Fibroblast of gingiva (primary cell): ENCODE data around the gene PPP6R2.

Source experiments
- DNase-seq: peaks from one replicate; pipeline ENCODE4 v3.0.0-alpha.2; 2011; ENCODE audit warnings: low read depth

PPP6R2 gene, protein sequence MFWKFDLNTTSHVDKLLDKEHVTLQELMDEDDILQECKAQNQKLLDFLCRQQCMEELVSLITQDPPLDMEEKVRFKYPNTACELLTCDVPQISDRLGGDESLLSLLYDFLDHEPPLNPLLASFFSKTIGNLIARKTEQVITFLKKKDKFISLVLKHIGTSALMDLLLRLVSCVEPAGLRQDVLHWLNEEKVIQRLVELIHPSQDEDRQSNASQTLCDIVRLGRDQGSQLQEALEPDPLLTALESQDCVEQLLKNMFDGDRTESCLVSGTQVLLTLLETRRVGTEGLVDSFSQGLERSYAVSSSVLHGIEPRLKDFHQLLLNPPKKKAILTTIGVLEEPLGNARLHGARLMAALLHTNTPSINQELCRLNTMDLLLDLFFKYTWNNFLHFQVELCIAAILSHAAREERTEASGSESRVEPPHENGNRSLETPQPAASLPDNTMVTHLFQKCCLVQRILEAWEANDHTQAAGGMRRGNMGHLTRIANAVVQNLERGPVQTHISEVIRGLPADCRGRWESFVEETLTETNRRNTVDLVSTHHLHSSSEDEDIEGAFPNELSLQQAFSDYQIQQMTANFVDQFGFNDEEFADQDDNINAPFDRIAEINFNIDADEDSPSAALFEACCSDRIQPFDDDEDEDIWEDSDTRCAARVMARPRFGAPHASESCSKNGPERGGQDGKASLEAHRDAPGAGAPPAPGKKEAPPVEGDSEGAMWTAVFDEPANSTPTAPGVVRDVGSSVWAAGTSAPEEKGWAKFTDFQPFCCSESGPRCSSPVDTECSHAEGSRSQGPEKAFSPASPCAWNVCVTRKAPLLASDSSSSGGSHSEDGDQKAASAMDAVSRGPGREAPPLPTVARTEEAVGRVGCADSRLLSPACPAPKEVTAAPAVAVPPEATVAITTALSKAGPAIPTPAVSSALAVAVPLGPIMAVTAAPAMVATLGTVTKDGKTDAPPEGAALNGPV

DNA sequence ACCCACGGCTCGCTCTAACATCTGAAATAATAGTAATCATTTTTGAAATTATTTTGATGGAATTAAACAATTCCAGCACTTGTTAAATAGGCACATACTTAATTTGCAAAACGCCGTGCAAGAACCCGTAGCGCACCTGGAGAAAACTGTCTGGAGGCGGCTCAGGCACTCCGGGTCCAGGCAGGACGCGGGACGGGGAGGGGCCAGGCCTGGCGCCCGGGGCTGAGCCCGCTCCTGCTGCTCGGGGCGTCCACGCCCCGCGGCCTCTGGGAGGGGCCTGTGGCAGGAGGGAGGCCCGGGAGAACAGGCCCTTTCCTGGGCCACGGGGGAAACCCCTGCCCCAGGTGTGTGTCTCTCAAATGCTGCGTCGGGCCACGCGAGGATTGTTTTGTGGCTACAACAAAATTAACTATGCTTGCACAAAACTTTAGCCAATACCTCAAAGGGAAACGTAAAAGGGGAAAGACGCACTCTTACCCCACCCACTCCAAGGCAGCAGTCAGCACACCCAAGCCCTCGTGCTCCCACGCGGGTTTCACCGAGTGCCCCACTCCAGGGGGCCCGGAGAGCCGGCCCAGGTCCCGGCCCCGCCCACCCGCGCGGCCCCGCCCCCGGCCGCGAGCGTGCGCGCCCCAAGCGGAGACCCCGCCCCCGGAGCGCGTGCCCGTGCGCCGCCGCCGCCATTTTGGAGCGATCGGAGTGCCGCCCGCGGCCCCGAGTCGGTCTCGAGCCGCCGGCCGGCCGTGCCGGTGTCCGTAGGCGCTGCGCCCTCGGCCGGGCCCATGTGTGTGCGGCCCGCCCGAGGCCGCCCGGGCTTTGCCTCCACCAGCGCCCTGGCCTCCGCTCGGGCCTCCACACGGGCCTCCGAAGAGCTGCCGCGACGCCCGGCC lies at the start of gene PPP6R2:
TSS of gene PPP6R2 (plus strand) at position 677 of the 890 bp plus-strand sequence. CDS start 50,582 bp downstream, outside the sequence.
- DNase-seq: peak; percentile 63

DNA sequence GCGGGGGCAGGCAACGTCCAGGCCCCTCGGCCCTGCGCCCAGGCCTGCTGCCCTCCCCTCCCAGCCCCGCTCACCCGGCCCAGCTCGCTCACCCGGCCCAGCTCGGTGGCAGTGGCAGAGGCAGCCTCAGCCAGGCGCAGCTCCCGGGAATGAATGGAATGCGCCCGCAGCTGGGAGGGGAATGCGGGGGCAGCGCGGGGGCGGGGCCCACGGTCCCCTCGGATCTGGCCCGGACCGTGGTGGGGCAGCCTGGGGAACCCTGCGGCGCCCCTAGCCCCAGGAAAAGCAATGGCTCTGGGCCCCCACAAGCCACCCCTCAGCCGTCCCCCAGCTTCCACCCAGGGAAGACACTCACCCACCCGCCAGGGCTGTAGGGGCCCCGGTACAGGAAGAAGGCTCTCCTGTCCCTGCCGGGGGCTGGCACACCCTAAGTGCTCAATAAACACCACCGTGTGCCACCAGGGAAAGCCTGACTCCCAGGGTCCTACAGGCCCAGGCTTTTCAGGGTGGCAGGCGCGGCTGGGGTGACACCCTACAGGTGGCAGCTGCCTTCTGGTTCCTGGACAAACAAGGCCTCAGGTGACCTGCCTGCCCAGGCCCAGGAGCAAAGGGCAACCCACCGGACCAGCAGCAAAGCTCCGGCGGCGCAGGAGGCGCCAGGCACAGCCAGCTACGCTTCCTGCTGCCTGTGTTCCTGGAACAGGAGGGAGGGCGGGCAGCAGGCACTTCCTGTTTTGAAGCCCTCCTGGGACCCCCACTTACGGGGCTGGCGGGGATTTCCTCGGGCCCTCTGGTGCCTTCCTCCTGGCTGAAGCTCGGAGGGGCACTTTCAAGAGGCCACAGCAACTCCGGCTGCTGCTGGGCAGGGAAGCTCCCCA lies 49.4 kb upstream of the PPP6R2 start:
- peak; percentile 82 for DNase-seq

DNA sequence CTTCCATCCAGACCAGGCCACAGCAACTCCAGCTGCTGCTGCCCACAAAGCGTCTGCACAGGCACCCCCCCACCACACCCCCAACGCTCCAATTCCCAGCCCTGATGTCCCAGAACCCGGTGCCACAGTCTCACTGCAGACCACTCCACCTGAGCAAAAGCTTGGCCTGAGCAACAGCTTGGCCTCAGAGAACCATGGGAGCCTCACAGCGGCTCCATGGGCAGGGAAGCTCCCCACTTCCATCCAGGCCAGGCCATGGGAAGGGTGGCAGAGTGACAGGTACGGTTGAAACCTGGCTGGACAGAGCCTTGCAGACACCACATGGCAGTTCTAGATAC lies 48.8 kb upstream of the PPP6R2 start:
- DNase-seq: no peak

DNA sequence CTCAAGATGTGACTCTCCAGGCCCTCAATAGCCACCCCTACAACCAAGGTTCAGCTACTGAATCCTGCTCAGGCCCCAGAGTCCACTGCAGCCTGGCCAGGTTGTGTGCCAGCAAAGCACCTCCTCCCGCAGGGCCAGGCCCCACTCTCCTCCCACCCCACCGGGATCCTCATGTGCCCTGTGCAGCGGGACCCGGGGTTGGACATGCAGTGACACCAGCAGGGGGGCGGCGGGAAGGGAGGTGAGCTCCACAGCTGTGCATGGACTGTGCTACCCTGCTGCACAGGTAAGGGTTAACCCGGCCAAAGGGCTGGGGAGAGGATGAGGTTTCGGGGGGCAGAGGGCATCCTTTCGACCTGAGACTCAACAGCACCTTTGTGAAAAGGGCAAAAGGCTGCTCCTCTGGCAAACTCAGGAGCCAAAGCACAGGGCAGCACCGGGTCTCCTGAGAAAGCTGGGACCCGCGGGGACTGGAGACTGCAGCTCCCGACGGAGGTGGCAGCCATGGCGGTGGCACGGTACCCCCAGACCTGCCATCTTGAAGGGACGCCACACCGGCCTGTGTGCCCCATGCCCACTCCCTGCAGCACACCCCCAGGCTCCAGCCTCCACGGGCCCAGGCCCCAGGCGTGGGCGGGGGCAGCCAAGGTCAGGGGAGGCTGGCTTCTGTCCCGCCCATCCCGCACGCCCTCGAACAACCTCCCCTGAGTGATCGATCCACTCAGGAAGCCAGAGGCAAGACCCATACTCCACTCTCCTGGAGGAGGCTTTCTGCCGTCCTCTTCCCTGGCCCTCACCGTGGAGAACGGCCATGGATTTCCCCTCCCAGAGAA lies 46.3 kb upstream of the PPP6R2 start:
- DNase-seq: no peak

DNA sequence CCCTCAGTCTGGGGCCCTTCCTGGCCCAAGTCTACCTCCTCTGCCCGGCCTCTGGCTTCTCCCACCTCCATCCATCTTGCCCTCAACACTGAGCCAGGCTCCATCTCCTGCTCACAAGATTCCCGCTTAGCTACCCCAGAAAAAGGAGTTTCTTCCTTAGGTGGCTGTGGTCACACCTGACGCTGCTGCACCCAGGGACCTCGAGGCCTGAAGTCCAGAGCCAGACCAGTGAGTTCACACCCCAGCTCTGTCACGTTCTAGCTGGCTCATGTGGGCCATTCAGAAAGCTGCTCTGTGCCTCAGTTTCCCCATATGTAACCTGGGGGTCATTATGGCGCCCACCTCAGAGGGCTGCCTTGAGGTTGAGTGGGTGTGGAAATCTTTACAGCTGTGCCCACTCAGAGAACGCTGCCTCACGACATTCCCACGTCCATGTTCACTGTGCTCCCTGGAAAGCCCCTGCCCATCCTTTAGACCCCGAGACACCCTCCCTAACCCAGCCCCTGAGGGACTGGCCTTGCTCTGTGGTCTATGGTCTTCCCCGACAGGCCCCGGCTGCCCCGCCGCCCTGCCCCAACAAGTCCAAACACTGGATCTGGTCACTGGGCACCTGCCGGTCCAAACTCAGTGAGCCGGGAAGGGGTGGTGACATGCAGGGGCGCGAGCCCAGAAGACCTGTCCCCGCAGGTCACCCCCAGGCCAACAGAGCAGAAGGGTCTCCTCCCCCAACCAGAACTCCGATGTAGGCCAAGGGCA lies 45.4 kb upstream of the PPP6R2 start:
- DNase-seq: no peak

DNA sequence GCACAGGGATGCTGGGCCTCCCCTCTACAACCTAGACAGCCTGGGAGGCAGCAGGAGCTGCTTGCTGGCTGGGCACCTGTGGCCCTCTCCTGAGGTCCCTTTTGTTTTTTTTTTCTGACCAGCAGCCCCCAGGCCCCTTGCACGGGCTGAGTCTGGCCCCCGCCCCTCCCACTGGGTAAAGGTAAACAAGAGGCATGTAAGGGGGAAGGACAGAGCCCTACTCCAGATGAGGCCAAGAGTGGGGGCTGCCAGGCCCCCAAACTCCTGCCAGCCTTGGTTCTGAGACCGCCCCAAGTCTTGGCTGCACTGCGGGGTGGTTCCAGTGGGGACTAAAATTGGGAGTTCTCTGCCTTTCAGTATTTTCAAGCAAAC lies 44.9 kb upstream of the PPP6R2 start:
- DNase-seq: no peak

DNA sequence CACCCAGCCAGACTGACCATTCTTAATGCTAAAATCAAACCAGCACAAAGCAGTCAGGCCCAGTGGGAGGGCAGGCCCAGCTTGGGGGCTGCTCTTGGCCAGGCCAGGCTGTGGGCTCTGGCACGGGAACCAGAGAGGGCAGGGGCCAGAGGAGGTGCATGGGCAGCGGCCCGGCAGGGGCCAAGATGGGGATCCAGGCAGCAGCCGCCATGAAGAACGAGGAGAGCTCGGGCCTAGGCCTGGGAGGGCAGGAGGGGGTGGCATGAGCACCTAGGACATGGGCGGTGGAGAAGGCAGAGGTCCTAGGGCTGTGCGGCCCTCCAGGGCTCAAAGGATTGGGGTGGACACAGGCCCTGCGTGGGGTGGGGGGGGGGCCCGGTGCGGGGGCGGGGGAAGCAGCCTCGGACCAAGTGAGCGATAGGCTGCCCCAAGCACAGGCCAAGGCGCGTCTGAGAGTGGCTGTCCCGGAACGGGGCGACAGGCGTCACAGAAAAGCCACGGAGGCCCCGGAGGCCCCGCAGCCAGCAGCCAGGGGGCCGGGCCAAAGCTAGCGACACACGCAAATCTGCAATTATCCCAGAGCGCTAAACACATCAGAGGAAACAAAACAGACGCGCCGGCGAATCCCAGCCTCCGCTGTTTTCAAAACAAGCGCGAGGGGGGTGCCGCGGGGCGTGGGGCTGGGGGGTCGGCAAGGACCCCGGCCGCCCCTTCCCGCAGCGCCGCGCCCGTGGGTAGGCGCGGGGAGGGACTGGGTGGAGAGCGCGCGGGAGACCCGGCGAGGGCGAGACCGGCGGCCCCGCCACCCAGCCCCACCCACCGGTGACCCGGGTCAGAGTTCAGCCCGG lies 44.0 kb upstream of the PPP6R2 start:
- DNase-seq: no peak

DNA sequence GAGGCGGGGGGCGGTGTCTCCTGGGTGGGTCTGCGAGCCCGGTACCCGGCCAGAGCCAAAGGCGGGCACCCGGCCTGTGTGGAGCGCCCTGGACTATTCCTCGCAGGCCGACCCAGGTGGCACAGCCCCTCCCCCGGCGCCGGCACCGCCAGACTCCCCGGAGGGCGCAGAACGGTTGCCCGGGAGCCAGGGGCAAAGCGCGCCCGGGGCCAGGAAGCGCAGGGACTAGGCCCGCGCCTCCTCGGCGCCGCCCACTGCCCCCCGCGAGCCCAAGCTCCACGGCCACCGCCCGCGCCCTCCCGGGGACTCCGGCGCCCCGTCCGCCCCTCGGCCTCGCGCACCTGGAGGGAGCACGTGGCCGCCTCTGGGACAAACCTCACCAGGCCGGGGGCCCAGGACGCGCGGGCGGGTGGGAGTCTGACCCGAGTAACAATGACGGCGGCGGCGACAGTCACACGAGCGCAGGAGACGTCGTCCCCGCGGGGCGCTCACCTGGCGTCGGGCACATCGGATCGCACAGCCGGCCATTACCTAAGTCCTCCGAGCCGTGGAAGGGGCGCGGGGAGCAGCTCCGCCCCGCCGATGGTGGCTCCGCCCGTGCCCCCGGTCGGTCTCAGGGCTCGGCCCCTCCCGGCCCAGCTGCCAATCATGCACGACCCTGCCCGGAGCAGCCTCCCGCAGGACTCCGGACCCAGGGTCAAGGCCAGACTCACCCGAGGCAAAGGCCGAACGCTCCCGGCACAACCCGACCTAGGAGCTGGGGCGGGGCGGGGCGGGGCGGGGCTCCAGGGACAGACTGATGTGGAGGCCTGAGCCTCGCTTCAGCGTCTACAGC lies 43.1 kb upstream of the PPP6R2 start:
- no peak for DNase-seq

DNA sequence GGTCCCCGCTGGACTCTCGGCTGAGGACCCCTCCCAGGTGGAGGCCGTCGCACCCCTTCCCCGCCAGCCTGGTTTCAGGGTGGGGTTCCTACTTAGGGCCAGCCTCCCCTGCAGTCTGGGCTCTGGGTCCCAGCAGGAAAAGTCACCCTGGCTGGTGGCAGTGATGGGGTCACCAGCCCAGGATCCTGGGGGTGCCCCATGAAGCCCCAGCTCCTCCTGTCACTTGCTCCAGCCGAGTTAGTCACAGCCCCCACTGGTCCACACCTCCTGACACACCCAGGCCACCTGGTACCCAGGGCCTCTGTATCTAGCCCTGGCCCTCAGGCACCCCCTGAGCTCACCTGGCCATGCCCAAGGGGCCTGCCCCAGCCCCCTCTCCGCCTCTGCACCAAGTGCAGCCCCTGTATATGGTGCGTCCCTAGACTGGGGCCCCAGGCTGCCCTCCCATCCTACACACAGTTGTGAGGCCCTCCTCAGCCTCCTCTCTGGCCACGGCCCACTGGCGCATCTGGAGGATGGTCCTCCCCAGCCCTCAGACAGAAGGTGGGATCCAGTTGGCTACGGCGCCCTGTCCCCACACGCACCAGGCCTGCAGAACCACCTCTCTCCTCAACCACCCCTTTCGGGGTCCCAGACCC lies 42.4 kb upstream of the PPP6R2 start:
- no peak for DNase-seq

DNA sequence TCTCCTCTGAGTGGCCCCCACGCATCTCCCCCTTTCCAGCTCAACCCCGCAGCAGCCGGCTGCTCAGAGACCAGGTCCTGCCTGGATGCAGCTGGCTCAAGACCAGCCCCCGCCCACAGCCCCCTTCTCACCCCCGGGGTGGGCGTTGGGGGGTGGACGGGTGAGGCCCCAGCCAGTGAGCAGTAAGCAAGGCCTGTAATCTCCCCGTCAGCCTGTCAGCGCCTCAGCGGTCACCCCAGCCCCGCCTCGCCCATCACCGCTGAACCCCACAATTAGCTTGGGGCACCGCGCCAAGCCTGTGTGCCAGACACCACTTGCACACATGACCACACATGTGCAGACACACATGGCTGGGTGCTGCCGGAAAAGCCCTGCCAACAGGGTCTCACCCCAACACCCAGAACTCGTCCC lies 41.5 kb upstream of the PPP6R2 start:
- no peak for DNase-seq

DNA sequence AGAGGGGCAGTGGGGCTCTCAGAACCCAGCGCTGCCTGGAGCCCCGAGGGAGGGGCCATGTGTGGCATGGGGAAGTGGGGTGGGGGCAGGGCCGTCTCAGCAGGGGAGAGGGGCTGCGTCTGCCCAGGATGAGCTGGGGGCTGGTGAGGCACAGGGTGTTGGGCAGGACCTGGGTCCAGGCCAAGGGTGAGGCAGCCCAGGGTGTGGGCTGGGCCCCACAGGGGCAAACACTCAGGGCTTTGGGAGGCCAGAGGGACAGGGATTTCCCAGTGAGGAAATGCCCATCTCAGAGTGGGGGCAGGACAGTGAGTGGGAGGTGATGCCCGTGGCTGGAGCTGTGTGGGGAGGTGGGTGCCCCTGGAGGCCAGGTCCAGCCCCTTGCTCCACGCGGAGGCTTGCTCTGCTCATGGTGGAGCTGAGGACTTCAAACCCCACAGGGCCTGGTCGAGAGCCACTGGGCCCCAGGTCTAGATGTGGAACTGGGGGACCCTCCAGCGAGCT lies 41.0 kb upstream of the PPP6R2 start:
- DNase-seq: peak; percentile 28

DNA sequence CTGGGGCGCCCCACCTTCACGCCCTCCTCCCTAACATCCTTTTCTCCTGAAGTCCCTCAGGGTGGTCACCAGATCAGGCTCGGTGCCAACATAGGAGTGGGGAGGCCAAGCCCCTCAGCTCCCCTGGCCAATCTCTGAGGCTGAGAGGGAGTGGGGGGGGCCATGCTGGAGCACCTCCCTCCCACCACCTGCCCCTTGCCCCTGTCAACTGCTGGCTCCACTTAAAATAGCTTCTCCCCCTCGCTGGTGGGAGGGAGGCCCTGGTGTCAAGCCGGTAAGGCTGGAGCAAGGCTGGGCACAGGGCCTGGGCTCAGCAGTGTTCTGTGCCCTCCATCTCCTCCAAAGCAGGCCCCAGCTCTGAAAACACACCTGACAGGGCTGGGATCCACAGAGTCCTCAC lies 40.6 kb upstream of the PPP6R2 start:
- no peak for DNase-seq

DNA sequence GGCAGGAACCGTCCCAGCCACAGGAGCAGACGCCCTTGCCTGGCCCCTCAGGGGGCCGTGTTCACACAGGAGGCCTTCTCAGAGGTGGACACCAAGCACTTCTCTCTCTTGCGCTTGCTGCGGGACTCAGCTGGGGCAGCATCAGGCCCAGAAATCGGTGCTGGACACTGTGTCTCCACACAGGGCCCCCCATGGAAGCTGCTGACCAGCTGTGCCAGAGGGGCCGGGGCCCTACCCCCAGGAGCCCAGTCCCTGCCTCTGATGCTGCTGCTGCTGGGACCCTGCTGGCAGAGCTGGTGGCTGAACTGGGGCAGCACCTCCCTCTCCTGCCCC lies 39.6 kb upstream of the PPP6R2 start:
- DNase-seq: no peak

DNA sequence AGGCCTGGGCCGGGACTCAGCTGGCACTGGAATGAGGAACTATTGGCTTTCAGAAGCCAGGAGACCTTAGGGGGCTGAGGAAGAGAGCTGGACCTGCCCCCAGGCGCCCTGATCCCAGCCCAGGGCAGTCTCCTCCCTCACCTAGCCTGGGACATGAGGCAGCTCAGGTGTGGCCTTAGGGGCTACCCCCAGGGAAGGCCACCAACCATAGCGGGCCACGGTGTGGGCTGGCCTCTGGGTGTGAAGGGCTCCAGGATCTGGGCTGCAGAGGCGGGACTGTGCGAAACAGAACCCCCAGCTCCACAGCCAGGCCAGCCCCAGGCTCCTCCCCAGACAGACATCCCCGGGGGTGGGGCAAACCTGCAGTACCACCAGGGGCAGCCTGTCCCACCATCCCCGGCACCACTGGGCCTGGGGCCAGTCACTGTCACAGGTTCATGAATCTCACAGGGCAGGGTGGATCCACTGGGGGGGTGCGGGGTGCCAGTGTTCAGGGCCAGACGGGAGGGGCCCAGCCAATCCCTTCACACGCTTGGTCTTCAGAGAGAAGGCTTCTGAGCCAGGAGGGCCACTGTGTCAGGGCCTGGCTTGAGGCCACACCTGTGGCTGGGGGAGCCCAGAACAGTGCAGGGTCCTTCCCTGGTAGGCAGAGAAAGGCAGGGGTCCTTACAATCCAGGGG lies 39.1 kb upstream of the PPP6R2 start:
- no peak for DNase-seq

DNA sequence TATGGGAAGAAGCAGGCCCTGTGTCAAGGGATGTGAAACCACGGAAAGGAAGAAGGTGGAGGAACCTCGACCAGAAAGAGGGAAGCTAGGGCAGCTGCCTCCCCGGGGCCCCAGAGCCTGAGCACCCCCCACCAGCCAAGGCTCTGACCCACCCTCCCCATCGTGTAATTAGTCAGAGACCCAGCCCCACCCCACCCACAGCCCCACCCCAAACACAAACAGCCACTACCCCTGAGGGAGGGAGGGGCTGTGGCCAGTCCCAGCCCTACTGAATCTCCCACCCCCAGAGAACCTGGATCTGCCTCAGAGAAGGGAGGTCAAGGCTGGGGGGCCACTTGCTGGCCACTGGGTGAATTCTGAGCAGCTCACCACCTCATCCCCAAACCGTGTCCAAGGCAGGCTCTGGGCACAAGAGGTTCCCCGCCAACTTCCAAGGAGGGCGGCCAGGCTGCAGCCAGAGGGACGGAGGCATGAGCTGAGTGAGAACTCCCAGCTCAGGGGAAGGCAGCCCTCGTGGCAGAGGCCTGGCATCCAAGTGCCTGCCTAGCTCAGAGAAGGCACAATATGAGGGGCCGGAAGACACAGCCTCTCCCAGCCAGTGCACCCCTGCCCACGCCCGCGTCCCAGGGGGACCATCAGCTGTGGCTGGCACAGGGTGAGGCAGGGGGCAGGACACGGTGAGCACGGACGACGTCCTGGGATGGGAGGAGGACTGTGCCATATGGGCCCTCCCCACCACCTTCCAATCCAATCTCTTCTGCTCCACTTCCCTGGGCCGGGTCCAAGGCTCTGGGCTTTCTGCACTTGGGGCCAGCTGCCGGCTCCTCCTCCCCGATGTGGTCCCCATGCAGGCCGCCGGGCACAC lies 38.4 kb upstream of the PPP6R2 start:
- peak; percentile 58 for DNase-seq
